A549 (cell line): ENCODE data around the gene KLHL30. TPM values are rescaled to one million over a fixed set of nuclear protein-coding genes. Genes with fewer than 3 reads are reported as not detected.

Experiments
- ATAC-seq, 2 experiments: fragments of 200-7000 bp in 1 of 2; fragments of >200 bp in 1 of 2; cut with Nextera tagmentation in 1 of 2; cut with Tn5 transposase in 1 of 2; 3 replicates each; pipeline versions ENCODE4 v1.8.0 to v1.9.1; 2018 to 2020; ENCODE audit warnings: mild to moderate bottlenecking in 1 of 2, moderate library complexity in 1 of 2
- CTCF ChIA-PET: fragments of 300-600 bp; sonication (Branson Sonifier 250); formaldehyde crosslinking; extraction: SDS; loops from one replicate; lab custom pipeline; 2021; ENCODE audit warnings: antibody characterized with exemption, inconsistent platforms; lab: Yijun Ruan, JAX
- POLR2A ChIA-PET: fragments of 350-600 bp; formaldehyde crosslinking; extraction: SDS; loops from one replicate; lab custom pipeline; 2021; ENCODE audit warnings: antibody characterized with exemption, inconsistent platforms; lab: Yijun Ruan, JAX
- DNase-seq, 2 experiments: peaks; one replicate each; pipeline versions ENCODE4 v3.0.0 to v3.0.0-alpha.2; 2011 to 2016; ENCODE audit warnings: low read depth in 1 of 2, low spot score in 1 of 2
- FAIRE-seq: peaks from 2 replicates; lab custom pipeline; 2011; peaks lifted over from hg19 to GRCh38; lab: Jason Lieb, UNC
- H3K27ac ChIP-seq, 2 experiments: fragments of >200 bp; sonication (Bioruptor Twin); formaldehyde crosslinking; 3 replicates each; pipeline ENCODE4 v1.5.1; 2016 to 2017
- H3K4me1 ChIP-seq: fragments of >200 bp; sonication (Bioruptor Twin); formaldehyde crosslinking; 3 replicates; pipeline ENCODE4 v1.6.1; 2016
- H3K4me2 ChIP-seq: fragments of >200 bp; sonication (Bioruptor Twin); formaldehyde crosslinking; 3 replicates; pipeline ENCODE4 v1.6.1; 2016
- H3K4me3 ChIP-seq: fragments of >200 bp; sonication (Bioruptor Twin); formaldehyde crosslinking; 3 replicates; pipeline ENCODE4 v1.5.1; 2016
- H3K9me3 ChIP-seq: fragments of >200 bp; sonication (Bioruptor Twin); formaldehyde crosslinking; 3 replicates; pipeline ENCODE4 v1.6.1; 2016
- CBX8 ChIP-seq: fragments of 200-600 bp; sonication (generic); IDR thresholded peaks from 2 replicates; pipeline ENCODE4 v1.6.1; 2016
- EHF ChIP-seq: fragments of 250-450 bp; sonication (Bioruptor Pico); IDR thresholded peaks from 2 replicates; pipeline ENCODE4 v1.5.0; 2020; ENCODE audit warnings: mild to moderate bottlenecking
- FOXS1 ChIP-seq: fragments of 250-450 bp; sonication (Bioruptor Pico); IDR thresholded peaks from 2 replicates; pipeline ENCODE4 v1.5.0; 2020; ENCODE audit warnings: mild to moderate bottlenecking, moderate library complexity
- HOXA7 ChIP-seq: fragments of 250-450 bp; sonication (Bioruptor Pico); IDR thresholded peaks from 2 replicates; pipeline ENCODE4 v1.5.0; 2020; ENCODE audit warnings: mild to moderate bottlenecking, moderate library complexity
- HOXB5 ChIP-seq: fragments of 250-450 bp; sonication (Bioruptor Pico); IDR thresholded peaks from 2 replicates; pipeline ENCODE4 v1.5.0; 2020; ENCODE audit warnings: mild to moderate bottlenecking, moderate library complexity
- JUNB ChIP-seq: fragments of >200 bp; sonication (Bioruptor Twin); formaldehyde crosslinking; IDR thresholded peaks from 2 replicates; pipeline ENCODE4 v1.6.1; 2016
- KDM5A ChIP-seq: fragments of 200-600 bp; sonication (generic); IDR thresholded peaks from 2 replicates; pipeline ENCODE4 v1.6.1; 2016; ENCODE audit warnings: antibody characterized with exemption, mild to moderate bottlenecking
- NFE2L2 ChIP-seq: fragments of 150-350 bp; conservative IDR thresholded peaks from 2 replicates; pipeline ENCODE4 v1.6.1; 2014; ENCODE audit warnings: low read length
- NPAS2 ChIP-seq: fragments of 250-450 bp; sonication (Bioruptor Pico); IDR thresholded peaks from 2 replicates; pipeline ENCODE4 v1.8.0; 2022; ENCODE audit warnings: mild to moderate bottlenecking, moderate library complexity, borderline replicate concordance
- PHF8 ChIP-seq: fragments of 200-600 bp; sonication (generic); IDR thresholded peaks from 2 replicates; pipeline ENCODE4 v1.6.1; 2016; ENCODE audit warnings: low read depth, mild to moderate bottlenecking, antibody characterized with exemption, moderate library complexity, borderline replicate concordance
- RARB ChIP-seq: fragments of 250-450 bp; sonication (Bioruptor Pico); IDR thresholded peaks from 2 replicates; pipeline ENCODE4 v1.8.0; 2021; ENCODE audit warnings: mild to moderate bottlenecking, moderate library complexity
- RFX5 ChIP-seq: fragments of 450-650 bp; IDR thresholded peaks from 2 replicates; pipeline ENCODE4 v1.7.1; 2014; ENCODE audit warnings: antibody characterized with exemption, mild to moderate bottlenecking, moderate library complexity
- RNF2 ChIP-seq: fragments of 200-600 bp; sonication (generic); IDR thresholded peaks from 2 replicates; pipeline ENCODE4 v1.6.1; 2016; ENCODE audit warnings: low read depth, mild to moderate bottlenecking, antibody characterized with exemption, moderate library complexity, borderline replicate concordance
- WGBS: methylation state at CpG from one replicate; pipeline ENCODE4 v1.1.6; 2017; ENCODE audit errors: missing lambda C conversion rate; 5-methylcytosine and 5-hydroxymethylcytosine counted together
- polyA plus RNA-seq, 4 experiments: library from polyadenylated mRNA; depleted of rRNA in 3 of 4; stranded (reverse); fragments of >200 nt; fragmentation: RNase III in 1 of 4; extraction: RNeasy Plus Mini Kit Qiagen cat#74134 plus additional on column Dnase treatment in 1 of 4; gene quantifications; 2 replicates in 3 of 4; 3 replicates in 1 of 4; pipeline ENCODE4 v1.2.3, GENCODE V29; 2011 to 2017
- TF ChIP-seq, protein P1 (sequence below): IDR thresholded peaks from 2 replicates; pipeline ENCODE4 v1.6.1; 2012; ENCODE audit warnings: low read depth, borderline replicate concordance
- TF ChIP-seq, protein P2 (sequence below): IDR thresholded peaks from 2 replicates; pipeline ENCODE4 v1.6.1; 2012
- TF ChIP-seq, protein P3 (sequence below): fragments of 200-600 bp; sonication (generic); IDR thresholded peaks from 2 replicates; pipeline ENCODE4 v1.6.1; 2016; ENCODE audit warnings: antibody characterized with exemption, mild to moderate bottlenecking, moderate library complexity
- TF ChIP-seq, protein P4 (sequence below): fragments of 450-650 bp; IDR thresholded peaks from 2 replicates; pipeline ENCODE4 v1.6.1; 2014; ENCODE audit warnings: antibody characterized with exemption
- TF ChIP-seq, protein P5 (sequence below): IDR thresholded peaks from 2 replicates; pipeline ENCODE4 v1.6.1; 2012
- TF ChIP-seq, protein P6 (sequence below): fragments of >200 bp; sonication (Bioruptor Twin); formaldehyde crosslinking; IDR thresholded peaks from 3 replicates; pipeline ENCODE4 v1.5.1; 2016

KLHL30 gene
- polyA plus RNA-seq, 2 of the 4 experiments (the other 2 are of a cell fraction) = 0.04 TPM

DNA sequence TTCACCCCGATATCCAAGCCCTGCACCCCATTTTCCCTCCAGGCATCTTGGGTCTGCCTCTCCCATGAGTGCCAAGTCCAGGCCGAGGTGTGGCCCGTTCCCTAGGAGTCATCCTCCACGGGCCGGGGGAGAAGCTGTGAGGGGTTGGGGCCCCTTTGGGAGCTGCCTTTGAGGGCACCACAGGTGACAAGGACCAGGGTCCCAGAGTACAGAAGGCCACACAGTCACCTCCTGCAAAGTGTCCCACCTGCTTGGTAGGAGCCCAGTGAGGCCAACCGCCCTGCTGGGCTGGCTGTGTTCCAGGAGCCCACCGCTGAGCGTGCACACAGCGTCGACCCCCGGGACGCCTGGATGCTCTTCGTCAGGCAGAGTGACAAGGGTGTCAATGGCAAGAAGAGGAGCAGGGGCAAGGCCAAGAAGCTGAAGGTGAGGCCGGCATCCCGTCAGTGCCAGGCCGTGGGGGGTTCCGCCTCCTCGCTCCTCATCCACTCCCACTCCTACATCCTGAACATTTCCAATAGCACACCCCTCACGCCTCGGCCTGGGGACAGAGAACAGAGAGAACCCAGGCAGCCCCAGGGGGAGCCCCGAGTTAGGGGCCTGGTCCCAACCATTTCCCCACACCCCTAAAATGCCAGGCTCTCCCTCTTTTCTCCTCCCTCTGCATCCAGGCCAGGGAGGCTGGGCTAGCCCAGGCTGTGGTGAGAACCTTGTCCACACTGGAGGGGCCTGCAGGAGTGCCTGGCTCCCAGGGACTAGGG is 23.0 kb downstream of the KLHL30 start (continued):
- TF ChIP-seq, protein P1, sequence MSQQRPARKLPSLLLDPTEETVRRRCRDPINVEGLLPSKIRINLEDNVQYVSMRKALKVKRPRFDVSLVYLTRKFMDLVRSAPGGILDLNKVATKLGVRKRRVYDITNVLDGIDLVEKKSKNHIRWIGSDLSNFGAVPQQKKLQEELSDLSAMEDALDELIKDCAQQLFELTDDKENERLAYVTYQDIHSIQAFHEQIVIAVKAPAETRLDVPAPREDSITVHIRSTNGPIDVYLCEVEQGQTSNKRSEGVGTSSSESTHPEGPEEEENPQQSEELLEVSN = no peak
- TF ChIP-seq HOXB5 (CRISPR knock-in tag) (no peak), FOXS1 (CRISPR knock-in tag) (no peak), CBX8 (no peak), RNF2 (no peak)
- TF ChIP-seq, protein P2, sequence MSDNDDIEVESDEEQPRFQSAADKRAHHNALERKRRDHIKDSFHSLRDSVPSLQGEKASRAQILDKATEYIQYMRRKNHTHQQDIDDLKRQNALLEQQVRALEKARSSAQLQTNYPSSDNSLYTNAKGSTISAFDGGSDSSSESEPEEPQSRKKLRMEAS = no peak

DNA sequence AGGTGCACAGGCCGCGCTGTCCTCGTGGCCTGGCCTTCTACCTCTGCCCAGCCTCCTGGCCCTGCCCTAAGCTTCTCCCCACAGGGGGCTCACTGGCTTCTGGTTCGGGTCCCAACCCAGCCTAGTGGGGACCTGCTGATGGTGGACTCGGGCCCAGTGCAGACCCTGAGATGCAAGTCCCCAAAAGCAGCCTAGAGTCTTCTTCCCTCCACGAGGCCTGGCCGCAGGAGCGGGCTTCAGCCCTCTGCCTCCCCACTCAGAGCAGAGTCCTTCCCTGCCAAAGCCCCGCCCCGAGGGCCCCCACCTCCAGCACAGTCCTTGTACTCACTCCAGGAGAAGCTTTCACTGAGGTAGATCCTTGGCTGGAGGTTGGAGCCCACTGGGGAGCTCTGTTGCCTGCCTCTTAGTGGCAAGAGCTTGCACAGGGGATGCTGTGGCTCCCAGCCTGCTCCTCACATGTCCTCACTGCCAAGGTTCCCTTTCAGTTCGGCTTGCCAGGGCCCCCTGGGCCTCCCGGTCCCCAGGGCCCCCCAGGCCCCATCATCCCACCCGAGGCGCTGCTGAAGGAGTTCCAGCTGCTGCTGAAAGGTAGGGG is 23.9 kb downstream of the KLHL30 start:
- POLR2A ChIA-PET = no interaction called here
- CTCF ChIA-PET = interaction anchor here (1.0 to 3.2 kb wide), 6 partner anchors 9 to 239 kb away, joined by 3 to 15 read pairs (median 3); no protein-coding TSS in a partner anchor
- ATAC-seq = peak in 1 of 2 experiments; percentile 1; a peak in 1 of 6 replicates

DNA sequence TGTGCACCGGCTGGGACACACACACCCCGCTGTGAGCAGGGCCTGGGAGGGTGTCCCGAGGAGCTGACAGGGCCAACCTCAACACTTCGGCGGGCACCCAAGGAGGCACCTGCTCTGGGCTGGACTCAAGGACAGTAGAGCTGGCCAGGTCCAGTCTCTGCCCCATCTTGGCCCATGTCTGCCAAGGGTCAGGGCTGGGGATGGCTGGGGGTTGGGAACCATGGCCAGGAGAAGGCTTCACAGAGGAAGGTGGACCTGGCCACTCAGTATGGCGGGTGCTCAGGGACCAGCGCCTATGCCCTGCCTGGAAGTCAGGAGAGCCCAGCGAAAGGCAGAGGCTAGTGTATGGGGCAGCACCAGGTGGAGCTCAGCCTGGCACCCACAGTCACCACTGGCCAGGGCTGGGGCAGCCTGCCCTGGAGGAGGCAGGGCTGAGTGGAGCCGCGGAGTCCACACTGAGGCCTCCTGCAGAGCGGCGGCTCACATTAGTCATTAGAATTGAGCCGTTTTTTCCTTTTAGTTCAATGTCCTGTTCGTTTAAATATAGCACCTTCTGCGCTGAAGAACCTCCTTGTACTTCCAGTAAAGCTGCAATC is 24.5 kb downstream of the KLHL30 start:
- Histone ChIP-seq H3K4me2 (peak overlapping the region; percentile 59), H3K4me1 (peaks cover 16% of the 10 kb centered on the region; the same call in 2 of the 3 replicates), H3K4me3 (no peak overlapping the region), H3K9me3 (no peaks in the 10 kb centered on the region), H3K27ac (0 out of 6 replicates have a peak overlapping the region, but pooled peaks of 1 of the 2 experiments have one; percentile 1)
- DNase-seq = no peak
- ATAC-seq = peak in 1 of 2 experiments; percentile 1; a peak in 2 of 6 replicates
- ChIA-PET POLR2A (no interaction called here), CTCF (interaction anchor here (1.1 to 3.2 kb wide), 5 partner anchors 8 to 240 kb away, joined by 3 to 15 read pairs (median 4); no protein-coding TSS in a partner anchor)
- 56% methylated on average over 10 of the region's 15 CpGs for WGBS
- no peak for FAIRE-seq
- no peak for TF ChIP-seq NFE2L2
- no peak for TF ChIP-seq JUNB
- TF ChIP-seq NPAS2 (CRISPR knock-in tag) = no peak
- TF ChIP-seq CBX8 = no peak
- TF ChIP-seq, protein P3, sequence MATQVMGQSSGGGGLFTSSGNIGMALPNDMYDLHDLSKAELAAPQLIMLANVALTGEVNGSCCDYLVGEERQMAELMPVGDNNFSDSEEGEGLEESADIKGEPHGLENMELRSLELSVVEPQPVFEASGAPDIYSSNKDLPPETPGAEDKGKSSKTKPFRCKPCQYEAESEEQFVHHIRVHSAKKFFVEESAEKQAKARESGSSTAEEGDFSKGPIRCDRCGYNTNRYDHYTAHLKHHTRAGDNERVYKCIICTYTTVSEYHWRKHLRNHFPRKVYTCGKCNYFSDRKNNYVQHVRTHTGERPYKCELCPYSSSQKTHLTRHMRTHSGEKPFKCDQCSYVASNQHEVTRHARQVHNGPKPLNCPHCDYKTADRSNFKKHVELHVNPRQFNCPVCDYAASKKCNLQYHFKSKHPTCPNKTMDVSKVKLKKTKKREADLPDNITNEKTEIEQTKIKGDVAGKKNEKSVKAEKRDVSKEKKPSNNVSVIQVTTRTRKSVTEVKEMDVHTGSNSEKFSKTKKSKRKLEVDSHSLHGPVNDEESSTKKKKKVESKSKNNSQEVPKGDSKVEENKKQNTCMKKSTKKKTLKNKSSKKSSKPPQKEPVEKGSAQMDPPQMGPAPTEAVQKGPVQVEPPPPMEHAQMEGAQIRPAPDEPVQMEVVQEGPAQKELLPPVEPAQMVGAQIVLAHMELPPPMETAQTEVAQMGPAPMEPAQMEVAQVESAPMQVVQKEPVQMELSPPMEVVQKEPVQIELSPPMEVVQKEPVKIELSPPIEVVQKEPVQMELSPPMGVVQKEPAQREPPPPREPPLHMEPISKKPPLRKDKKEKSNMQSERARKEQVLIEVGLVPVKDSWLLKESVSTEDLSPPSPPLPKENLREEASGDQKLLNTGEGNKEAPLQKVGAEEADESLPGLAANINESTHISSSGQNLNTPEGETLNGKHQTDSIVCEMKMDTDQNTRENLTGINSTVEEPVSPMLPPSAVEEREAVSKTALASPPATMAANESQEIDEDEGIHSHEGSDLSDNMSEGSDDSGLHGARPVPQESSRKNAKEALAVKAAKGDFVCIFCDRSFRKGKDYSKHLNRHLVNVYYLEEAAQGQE = no peak
- TF ChIP-seq, protein P4, sequence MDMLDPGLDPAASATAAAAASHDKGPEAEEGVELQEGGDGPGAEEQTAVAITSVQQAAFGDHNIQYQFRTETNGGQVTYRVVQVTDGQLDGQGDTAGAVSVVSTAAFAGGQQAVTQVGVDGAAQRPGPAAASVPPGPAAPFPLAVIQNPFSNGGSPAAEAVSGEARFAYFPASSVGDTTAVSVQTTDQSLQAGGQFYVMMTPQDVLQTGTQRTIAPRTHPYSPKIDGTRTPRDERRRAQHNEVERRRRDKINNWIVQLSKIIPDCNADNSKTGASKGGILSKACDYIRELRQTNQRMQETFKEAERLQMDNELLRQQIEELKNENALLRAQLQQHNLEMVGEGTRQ = no peak
- no peak for TF ChIP-seq HOXA7 (CRISPR knock-in tag)
- no peak for TF ChIP-seq HOXB5 (CRISPR knock-in tag)
- no peak for TF ChIP-seq EHF (CRISPR knock-in tag)
- no peak for TF ChIP-seq RFX5
- no peak for TF ChIP-seq RARB (CRISPR knock-in tag)
- TF ChIP-seq, protein P5, sequence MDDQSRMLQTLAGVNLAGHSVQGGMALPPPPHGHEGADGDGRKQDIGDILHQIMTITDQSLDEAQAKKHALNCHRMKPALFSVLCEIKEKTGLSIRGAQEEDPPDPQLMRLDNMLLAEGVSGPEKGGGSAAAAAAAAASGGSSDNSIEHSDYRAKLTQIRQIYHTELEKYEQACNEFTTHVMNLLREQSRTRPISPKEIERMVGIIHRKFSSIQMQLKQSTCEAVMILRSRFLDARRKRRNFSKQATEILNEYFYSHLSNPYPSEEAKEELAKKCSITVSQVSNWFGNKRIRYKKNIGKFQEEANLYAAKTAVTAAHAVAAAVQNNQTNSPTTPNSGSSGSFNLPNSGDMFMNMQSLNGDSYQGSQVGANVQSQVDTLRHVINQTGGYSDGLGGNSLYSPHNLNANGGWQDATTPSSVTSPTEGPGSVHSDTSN = no peak

More for the DNA sequence above, 23.9 kb downstream of the KLHL30 start:
- 0 out of 6 replicates have a peak overlapping the region, but pooled peaks of 1 of the 2 experiments have one; percentile 1 for H3K27ac ChIP-seq
- peaks cover 15% of the 10 kb centered on the region; the same call in 2 of the 3 replicates for H3K4me1 ChIP-seq
- 70% methylated on average over 11 of the region's 14 CpGs for WGBS
- FAIRE-seq (no peak), DNase-seq (no peak)
- no peak overlapping the region for H3K4me2 ChIP-seq
- no peak overlapping the region for H3K4me3 ChIP-seq
- TF ChIP-seq, protein P6, sequence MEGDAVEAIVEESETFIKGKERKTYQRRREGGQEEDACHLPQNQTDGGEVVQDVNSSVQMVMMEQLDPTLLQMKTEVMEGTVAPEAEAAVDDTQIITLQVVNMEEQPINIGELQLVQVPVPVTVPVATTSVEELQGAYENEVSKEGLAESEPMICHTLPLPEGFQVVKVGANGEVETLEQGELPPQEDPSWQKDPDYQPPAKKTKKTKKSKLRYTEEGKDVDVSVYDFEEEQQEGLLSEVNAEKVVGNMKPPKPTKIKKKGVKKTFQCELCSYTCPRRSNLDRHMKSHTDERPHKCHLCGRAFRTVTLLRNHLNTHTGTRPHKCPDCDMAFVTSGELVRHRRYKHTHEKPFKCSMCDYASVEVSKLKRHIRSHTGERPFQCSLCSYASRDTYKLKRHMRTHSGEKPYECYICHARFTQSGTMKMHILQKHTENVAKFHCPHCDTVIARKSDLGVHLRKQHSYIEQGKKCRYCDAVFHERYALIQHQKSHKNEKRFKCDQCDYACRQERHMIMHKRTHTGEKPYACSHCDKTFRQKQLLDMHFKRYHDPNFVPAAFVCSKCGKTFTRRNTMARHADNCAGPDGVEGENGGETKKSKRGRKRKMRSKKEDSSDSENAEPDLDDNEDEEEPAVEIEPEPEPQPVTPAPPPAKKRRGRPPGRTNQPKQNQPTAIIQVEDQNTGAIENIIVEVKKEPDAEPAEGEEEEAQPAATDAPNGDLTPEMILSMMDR = no peak
- TF ChIP-seq CBX8 = no peak
- TF ChIP-seq PHF8 = no peak
- TF ChIP-seq KDM5A = no peak
- no peak for TF ChIP-seq NFE2L2
- TF ChIP-seq, protein P5 = no peak
- H3K9me3 ChIP-seq = no peaks in the 10 kb centered on the region
